GM13977 (cell line): ENCODE results near the gene CITED4.

ENCODE experiments used
- DNase-seq: peaks from one replicate; pipeline ENCODE4 v3.0.0; 2012; ENCODE audit warnings: low spot score
- in situ Hi-C: fragments of 300-500 bp; cut with MboI; formaldehyde crosslinking; loops from one replicate; pipeline ENCODE4 v1.12.0; 2022; ENCODE audit warnings: low sequenced_read_pairs, low pct_unique_long_range_greater_than_20kb, mixed read lengths, inconsistent platforms; ENCODE audit not compliant: unreplicated experiment
- TF ChIP-seq, protein P1 (sequence below): IDR thresholded peaks from 2 replicates; pipeline ENCODE4 v1.5.1; 2012; ENCODE audit warnings: mild to moderate bottlenecking, control low read depth; ENCODE audit not compliant: insufficient read depth; ENCODE audit errors: extremely low read depth, missing control alignments

The CITED4 gene, protein sequence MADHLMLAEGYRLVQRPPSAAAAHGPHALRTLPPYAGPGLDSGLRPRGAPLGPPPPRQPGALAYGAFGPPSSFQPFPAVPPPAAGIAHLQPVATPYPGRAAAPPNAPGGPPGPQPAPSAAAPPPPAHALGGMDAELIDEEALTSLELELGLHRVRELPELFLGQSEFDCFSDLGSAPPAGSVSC

DNA sequence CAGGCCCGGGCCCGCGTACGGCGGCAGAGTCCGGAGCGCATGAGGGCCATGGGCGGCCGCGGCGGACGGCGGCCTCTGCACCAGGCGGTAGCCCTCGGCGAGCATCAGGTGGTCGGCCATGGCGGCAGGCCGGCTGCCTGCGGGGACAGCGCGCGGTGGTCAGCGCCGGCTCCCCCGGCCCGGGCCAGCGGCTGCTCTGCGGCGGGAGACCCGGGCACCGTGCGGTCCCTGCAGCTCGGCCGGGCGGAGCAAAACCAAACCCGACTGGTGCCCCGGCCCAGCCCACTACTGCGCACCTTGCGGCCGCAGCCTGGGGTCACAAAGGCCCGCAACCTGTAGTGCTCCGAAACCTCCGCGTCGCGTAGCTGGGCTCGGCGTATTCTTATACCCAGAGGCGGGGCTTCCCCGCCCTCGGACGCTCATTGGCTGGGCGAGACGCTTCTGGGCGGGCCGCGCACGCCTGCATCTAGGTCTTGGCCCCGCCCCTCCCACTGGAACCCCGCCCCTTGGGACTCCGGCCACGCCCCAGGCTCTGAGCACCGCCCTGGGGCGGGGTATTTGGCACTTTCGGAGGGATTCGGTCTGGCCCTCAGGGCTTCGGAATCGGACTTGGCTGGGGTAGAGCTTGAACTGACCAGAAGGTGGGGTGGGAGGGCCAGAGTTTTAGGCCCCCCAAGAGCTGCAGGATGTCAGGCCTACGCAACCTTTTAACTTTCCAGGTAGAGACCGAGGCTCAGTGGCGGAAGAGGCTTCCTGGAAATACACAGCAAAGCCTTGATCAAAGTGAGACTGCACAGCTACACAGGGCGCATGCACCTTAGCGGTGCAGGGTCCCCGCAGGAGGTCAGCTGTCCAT lies at the start of gene CITED4:
CITED4 (minus strand) TSS at position 356 of the 856 bp plus-strand sequence; CDS start at position 120, 236 bp downstream.
- DNase-seq = peak; percentile 98
- in situ Hi-C loops = no loop called here

DNA sequence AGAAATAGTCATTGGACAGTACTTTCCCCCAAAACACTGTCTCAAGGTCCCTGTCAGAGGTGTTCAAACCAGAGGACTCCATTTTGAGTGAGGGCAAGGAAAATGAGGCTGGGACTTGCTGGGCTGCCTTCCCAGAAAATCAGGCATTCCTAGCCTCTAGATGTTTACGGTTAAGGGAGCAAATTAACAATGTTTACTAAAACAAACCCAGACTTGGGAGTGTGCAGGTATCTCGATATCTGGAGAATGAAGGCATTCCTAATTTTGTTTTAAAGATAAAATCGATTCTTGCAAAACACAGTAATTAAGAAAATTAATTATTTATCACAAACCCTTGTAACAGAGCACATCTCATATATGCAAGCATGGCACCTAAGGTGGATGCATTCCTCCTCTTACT lies 48.9 kb upstream of the CITED4 start:
- TF ChIP-seq, protein P1, sequence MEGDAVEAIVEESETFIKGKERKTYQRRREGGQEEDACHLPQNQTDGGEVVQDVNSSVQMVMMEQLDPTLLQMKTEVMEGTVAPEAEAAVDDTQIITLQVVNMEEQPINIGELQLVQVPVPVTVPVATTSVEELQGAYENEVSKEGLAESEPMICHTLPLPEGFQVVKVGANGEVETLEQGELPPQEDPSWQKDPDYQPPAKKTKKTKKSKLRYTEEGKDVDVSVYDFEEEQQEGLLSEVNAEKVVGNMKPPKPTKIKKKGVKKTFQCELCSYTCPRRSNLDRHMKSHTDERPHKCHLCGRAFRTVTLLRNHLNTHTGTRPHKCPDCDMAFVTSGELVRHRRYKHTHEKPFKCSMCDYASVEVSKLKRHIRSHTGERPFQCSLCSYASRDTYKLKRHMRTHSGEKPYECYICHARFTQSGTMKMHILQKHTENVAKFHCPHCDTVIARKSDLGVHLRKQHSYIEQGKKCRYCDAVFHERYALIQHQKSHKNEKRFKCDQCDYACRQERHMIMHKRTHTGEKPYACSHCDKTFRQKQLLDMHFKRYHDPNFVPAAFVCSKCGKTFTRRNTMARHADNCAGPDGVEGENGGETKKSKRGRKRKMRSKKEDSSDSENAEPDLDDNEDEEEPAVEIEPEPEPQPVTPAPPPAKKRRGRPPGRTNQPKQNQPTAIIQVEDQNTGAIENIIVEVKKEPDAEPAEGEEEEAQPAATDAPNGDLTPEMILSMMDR = no peak
- DNase-seq = no peak
- in situ Hi-C loops = no loop called here

More for the DNA sequence above, at the start of gene CITED4:
- TF ChIP-seq, protein P1 = peak; percentile 34

DNA sequence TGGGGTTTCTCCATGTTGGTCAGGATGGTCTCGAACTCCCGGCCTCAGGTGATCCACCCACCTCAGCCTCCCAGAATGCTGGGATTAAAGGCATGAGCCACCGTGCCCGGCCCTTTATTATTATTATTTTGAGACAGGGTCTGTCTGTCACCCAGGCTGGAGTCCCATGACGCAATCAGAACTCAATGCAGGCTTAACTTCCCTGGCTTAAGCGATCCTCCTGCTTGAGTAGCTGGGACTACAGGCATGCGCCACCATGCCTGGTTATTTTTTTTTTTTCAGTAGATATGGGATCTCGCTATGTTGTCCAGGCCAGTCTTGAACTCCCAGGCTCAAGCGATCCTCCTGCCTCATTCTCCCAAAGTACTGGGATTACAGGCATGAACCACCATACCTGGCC lies 47.1 kb upstream of the CITED4 start:
- no peak for DNase-seq
- TF ChIP-seq, protein P1 = no peak
- in situ Hi-C loops = no loop called here

DNA sequence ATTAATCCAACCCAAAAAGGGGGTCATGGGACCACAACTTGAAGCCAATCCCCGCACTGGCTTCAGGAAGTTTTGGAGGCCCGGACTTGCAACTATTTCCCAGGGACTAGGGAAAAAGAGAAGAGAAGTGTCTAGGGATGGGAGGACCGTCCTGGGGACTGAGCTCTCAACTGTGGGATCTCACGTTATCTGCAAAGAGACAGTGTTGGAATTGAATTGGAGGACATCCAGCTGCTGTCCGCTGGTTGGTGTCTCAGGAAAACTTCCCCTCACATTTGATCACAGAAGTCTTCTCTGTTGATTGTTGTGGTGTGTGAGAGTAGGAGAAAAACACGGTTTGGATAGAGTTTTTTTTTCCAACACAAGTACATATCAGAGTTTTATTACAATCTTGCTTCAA lies 46.2 kb upstream of the CITED4 start:
- TF ChIP-seq, protein P1 = no peak
- in situ Hi-C loops = no loop called here
- DNase-seq = no peak

DNA sequence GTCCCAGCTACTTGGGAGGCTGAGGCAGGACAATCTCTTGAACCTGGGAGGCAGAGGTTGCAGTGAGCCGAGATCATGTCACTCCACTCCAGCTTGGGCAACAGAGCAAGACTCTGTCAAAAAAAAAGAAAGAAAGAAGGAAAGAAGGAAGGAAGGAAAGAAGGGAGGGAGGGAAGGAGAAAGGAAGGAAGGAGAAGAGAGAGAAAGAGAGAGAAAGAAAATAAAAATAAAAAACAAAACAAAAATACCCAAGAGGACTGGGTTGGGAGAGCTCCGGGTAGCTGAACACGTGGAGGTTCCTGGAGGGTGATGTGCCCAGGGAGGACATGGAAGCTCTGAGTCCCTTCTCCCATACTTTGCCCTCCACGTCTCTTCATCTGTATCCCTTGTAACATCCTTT lies 45.7 kb upstream of the CITED4 start:
- in situ Hi-C loops = no loop called here
- DNase-seq = no peak
- TF ChIP-seq, protein P1 = no peak

DNA sequence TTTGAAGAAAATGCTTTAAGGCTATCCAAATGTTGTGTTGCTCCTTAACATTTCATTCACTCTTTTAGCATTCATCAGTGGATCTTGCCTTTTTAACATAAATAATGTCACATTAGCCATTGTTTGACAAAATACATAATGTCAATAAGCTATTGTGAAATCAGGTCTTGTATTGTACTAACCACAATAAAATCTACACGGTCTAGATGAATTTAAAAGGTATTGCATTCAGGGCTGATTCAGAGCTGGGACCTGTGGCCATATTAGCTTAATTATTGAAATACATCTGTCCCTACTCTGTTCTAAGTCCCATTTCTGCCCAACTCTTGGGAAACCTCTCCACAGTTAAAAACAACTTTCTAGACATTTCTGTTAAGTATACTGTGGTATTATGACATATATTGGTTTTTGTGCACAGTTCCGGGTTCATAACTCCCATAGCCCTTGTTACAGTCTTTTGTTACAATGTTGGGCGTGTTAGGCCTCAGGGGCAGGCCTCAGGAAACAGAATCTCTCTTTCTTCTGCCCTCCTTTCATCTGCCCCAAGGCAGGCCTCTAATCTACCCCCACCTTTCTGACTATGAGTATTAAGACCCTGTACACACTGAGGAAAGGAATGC lies 44.7 kb upstream of the CITED4 start:
- DNase-seq = no peak
- in situ Hi-C loops = no loop called here
- TF ChIP-seq, protein P1 = no peak
